ENCODE results near the gene AJM1. TPM values are rescaled to one million over a fixed set of nuclear protein-coding genes. Genes with fewer than 3 reads are reported as not detected.
"Not testable (repeated sequence)": the region's sequence is repeated elsewhere in the genome, so short reads cannot be mapped to it uniquely, and the experiment has no call there.

The AJM1 gene
- total RNA-seq, 2 experiments from 2014 or later: 2.4 to 5.1 TPM

- Histone ChIP-seq H2AFZ (ENCODE audit: low read length) (no peak overlapping the region), H3K4me1 (ENCODE audit: insufficient read depth, low read length, poor library complexity, severe bottlenecking) (peaks cover 22% of the 10 kb centered on the region), H3K9me2 (ENCODE audit: insufficient read depth, low read length) (no peaks in the 10 kb centered on the region), H3K79me2 (ENCODE audit: insufficient read depth, low read depth, low read length) (no peaks in the 10 kb centered on the region), H3K27ac (ENCODE audit: low read depth, low read length, poor library complexity, severe bottlenecking) (no peak overlapping the region), H3K4me3 (ENCODE audit: low read depth, low read length, poor library complexity, severe bottlenecking) (no peak overlapping the region), H4K20me1 (ENCODE audit: insufficient read depth, low read length) (no peaks in the 10 kb centered on the region), H3K9me3 (ENCODE audit: low read length) (no peaks in the 10 kb centered on the region), H3K4me2 (ENCODE audit: low read length) (no peak overlapping the region), H3K36me3 (ENCODE audit: insufficient read depth, low read length) (peaks cover 45% of the 10 kb centered on the region)
- POLR2A ChIA-PET: no interaction called here
- TF ChIP-seq EZH2phosphoT487 (IDR thresholded peaks at IDR 0.05; ENCODE audit: borderline replicate concordance, low read depth, low read length): no peak
- DNase-seq (ENCODE audit: low spot score): no peak
- BruUV-seq (replicated peaks): no TSS peak
- intact Hi-C loops (cut with micrococcal nuclease; ENCODE audit: unreplicated experiment): no loop called here
- CTCF ChIA-PET (ENCODE audit: unreplicated experiment): no interaction called here
These were observed 2.8 kb upstream of the AJM1 start for GRCh38 chr9:136839229-136840139.

- DNase-seq (ENCODE audit: low spot score): no peak
- CTCF ChIA-PET (ENCODE audit: unreplicated experiment): no interaction called here
- Histone ChIP-seq H3K4me2 (ENCODE audit: low read length) (no peak overlapping the region), H3K27ac (ENCODE audit: low read depth, low read length, poor library complexity, severe bottlenecking) (no peak overlapping the region), H2AFZ (ENCODE audit: low read length) (no peak overlapping the region), H3K36me3 (ENCODE audit: insufficient read depth, low read length) (peaks cover 45% of the 10 kb centered on the region), H3K4me3 (ENCODE audit: low read depth, low read length, poor library complexity, severe bottlenecking) (no peak overlapping the region), H3K4me1 (ENCODE audit: insufficient read depth, low read length, poor library complexity, severe bottlenecking) (peaks cover 22% of the 10 kb centered on the region), H3K9me3 (ENCODE audit: low read length) (no peaks in the 10 kb centered on the region), H3K9me2 (ENCODE audit: insufficient read depth, low read length) (no peaks in the 10 kb centered on the region), H4K20me1 (ENCODE audit: insufficient read depth, low read length) (no peaks in the 10 kb centered on the region), H3K79me2 (ENCODE audit: insufficient read depth, low read depth, low read length) (no peaks in the 10 kb centered on the region)
- POLR2A ChIA-PET: no interaction called here
- intact Hi-C loops (cut with micrococcal nuclease; ENCODE audit: unreplicated experiment): no loop called here
- TF ChIP-seq EZH2phosphoT487 (IDR thresholded peaks at IDR 0.05; ENCODE audit: borderline replicate concordance, low read depth, low read length) (no peak), CTCF (conservative IDR thresholded peaks at IDR 0.05; ENCODE audit: low read length) (no peak)
- TSS peak; percentile 96 for BruUV-seq (replicated peaks)
These were observed 2.0 kb upstream of the AJM1 start for GRCh38 chr9:136840140-136840876.

GRCh38 chr9:136840877-136841645 is 1.2 kb upstream of the AJM1 start:
- DNase-seq (ENCODE audit: low spot score): no peak
- Histone ChIP-seq H3K4me1 (ENCODE audit: insufficient read depth, low read length, poor library complexity, severe bottlenecking) (peaks cover 22% of the 10 kb centered on the region), H4K20me1 (ENCODE audit: insufficient read depth, low read length) (no peaks in the 10 kb centered on the region), H3K4me3 (ENCODE audit: low read depth, low read length, poor library complexity, severe bottlenecking) (no peak overlapping the region), H3K79me2 (ENCODE audit: insufficient read depth, low read depth, low read length) (no peaks in the 10 kb centered on the region), H2AFZ (ENCODE audit: low read length) (no peak overlapping the region), H3K9me3 (ENCODE audit: low read length) (no peaks in the 10 kb centered on the region), H3K9me2 (ENCODE audit: insufficient read depth, low read length) (no peaks in the 10 kb centered on the region), H3K36me3 (ENCODE audit: insufficient read depth, low read length) (peaks cover 42% of the 10 kb centered on the region), H3K27ac (ENCODE audit: low read depth, low read length, poor library complexity, severe bottlenecking) (no peak overlapping the region), H3K4me2 (ENCODE audit: low read length) (no peak overlapping the region)
- intact Hi-C loops (cut with micrococcal nuclease; ENCODE audit: unreplicated experiment): no loop called here
- POLR2A ChIA-PET: interaction anchor here (1.2 kb wide), 1 partner anchor 34 kb away, joined by 3 read pairs; the partner anchor contains the start of gene RABL6
- no peak for TF ChIP-seq EZH2phosphoT487 (IDR thresholded peaks at IDR 0.05; ENCODE audit: borderline replicate concordance, low read depth, low read length)
- TF ChIP-seq CTCF (conservative IDR thresholded peaks at IDR 0.05; ENCODE audit: low read length): no peak
- BruUV-seq (replicated peaks): no TSS peak
- CTCF ChIA-PET (ENCODE audit: unreplicated experiment): no interaction called here

- BruUV-seq (replicated peaks); CTCF ChIA-PET (ENCODE audit: unreplicated experiment): not testable (repeated sequence)
- H3K4me2 ChIP-seq (ENCODE audit: low read length): peak overlapping the region; percentile 100
These were observed 465 bp upstream of the AJM1 start for GRCh38 chr9:136841646-136842379.

More at GRCh38 chr9:136841646-136842379, 465 bp upstream of the AJM1 start:
- H3K9me3 ChIP-seq (ENCODE audit: low read length); DNase-seq (ENCODE audit: low spot score); H4K20me1 ChIP-seq (ENCODE audit: insufficient read depth, low read length); H3K4me3 ChIP-seq (ENCODE audit: low read depth, low read length, poor library complexity, severe bottlenecking); H3K9me2 ChIP-seq (ENCODE audit: insufficient read depth, low read length); H2AFZ ChIP-seq (ENCODE audit: low read length); H3K79me2 ChIP-seq (ENCODE audit: insufficient read depth, low read depth, low read length); H3K27ac ChIP-seq (ENCODE audit: low read depth, low read length, poor library complexity, severe bottlenecking); intact Hi-C loops (cut with micrococcal nuclease; ENCODE audit: unreplicated experiment): not testable (repeated sequence)
- POLR2A ChIA-PET: interaction anchor here (1.2 kb wide), 1 partner anchor 34 kb away, joined by 3 read pairs; the partner anchor contains the start of gene RABL6
- Histone ChIP-seq H3K36me3 (ENCODE audit: insufficient read depth, low read length) (peaks cover 39% of the 10 kb centered on the region), H3K4me1 (ENCODE audit: insufficient read depth, low read length, poor library complexity, severe bottlenecking) (peaks cover 22% of the 10 kb centered on the region)

Data from OCI-LY7 (cell line).